ENCODE results near the gene JMJD1C. TPM values are rescaled to one million over a fixed set of nuclear protein-coding genes. Genes with fewer than 3 reads are reported as not detected.

The JMJD1C gene
- total RNA-seq, 1 donor from 2014 or later, result 68.7 TPM

DNA sequence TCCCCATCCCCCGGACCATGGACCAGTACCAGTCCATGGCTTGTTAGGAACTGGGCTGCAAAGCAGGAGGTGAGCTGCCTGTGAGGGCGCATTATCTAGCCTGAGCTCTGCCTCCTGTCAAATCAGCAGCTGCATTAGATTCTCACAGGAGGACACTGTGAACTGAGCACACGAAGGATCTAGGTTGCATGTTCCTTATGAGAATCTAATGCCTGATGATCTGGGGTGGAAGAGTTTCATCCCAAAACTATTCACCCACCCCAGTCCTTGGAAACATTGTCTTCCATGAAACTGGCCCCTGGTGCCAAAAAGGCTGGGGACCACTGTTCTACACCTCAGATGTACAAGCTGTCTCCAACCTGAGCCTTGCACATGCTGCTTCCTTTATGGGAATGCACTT, 24.1 kb upstream of the JMJD1C start:
- peaks cover 19% of the 10 kb centered on the region for H3K4me1 Mint-ChIP-seq
- no peak overlapping the region for H3K27ac Mint-ChIP-seq (ENCODE audit: unreplicated experiment)
- H3K4me3 Mint-ChIP-seq, result no peak overlapping the region
- DNase-seq (ENCODE audit: low read depth, low spot score), result no peak
- H3K27me3 Mint-ChIP-seq (ENCODE audit: low read depth), result no peaks in the 10 kb centered on the region
- H3K36me3 Mint-ChIP-seq (ENCODE audit: low read depth), result no peaks in the 10 kb centered on the region
- no peaks in the 10 kb centered on the region for H3K9me3 Mint-ChIP-seq
- TF ChIP-seq, protein P1, sequence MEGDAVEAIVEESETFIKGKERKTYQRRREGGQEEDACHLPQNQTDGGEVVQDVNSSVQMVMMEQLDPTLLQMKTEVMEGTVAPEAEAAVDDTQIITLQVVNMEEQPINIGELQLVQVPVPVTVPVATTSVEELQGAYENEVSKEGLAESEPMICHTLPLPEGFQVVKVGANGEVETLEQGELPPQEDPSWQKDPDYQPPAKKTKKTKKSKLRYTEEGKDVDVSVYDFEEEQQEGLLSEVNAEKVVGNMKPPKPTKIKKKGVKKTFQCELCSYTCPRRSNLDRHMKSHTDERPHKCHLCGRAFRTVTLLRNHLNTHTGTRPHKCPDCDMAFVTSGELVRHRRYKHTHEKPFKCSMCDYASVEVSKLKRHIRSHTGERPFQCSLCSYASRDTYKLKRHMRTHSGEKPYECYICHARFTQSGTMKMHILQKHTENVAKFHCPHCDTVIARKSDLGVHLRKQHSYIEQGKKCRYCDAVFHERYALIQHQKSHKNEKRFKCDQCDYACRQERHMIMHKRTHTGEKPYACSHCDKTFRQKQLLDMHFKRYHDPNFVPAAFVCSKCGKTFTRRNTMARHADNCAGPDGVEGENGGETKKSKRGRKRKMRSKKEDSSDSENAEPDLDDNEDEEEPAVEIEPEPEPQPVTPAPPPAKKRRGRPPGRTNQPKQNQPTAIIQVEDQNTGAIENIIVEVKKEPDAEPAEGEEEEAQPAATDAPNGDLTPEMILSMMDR (conservative IDR thresholded peaks at IDR 0.05), result no peak

DNA sequence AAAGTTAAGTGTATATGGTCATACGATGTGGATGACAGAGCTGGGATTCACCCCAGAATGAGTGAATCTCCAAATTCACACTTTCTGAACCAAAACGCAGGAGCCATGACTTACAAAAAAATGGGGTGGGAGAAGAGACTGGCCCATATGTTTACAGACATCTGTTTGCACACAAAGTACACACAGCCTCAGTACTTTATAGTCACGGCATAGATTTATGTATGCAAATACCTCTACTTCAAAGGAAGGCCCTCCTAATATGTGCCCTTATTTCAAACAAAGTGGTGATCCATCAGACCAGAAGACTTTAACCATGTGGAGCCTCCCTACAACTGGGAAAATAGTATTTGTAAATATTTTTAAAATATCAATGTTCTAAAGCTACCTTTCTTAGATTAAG, 22.2 kb upstream of the JMJD1C start:
- peaks cover 20% of the 10 kb centered on the region for H3K4me1 Mint-ChIP-seq
- TF ChIP-seq, protein P1 (conservative IDR thresholded peaks at IDR 0.05), result no peak
- H3K27me3 Mint-ChIP-seq (ENCODE audit: low read depth), result no peaks in the 10 kb centered on the region
- no peak for DNase-seq (ENCODE audit: low read depth, low spot score)
- no peak overlapping the region for H3K27ac Mint-ChIP-seq (ENCODE audit: unreplicated experiment)
- H3K4me3 Mint-ChIP-seq, result no peak overlapping the region
- H3K9me3 Mint-ChIP-seq, result no peaks in the 10 kb centered on the region
- H3K36me3 Mint-ChIP-seq (ENCODE audit: low read depth), result no peaks in the 10 kb centered on the region

DNA sequence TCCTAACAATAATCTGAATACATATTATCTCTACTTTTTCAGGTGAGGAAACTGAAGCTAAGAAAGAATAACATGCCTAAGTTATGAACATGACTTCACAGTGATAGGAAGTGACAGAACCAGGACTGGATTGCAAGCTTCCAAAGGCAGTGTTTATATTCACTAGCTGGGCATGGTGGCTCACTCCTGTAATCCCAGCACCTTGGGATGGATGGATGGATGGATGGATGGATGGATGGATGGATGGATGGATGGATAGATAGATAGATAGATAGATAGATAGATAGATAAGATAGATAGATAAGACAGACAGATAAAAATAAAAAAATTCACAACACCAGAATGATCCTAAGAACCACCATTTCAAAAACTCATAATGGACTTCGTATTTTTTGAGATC, 18.2 kb upstream of the JMJD1C start:
- no peak for DNase-seq (ENCODE audit: low read depth, low spot score)
- H3K27me3 Mint-ChIP-seq (ENCODE audit: low read depth), result no peaks in the 10 kb centered on the region
- H3K36me3 Mint-ChIP-seq (ENCODE audit: low read depth), result no peaks in the 10 kb centered on the region
- peaks cover 8% of the 10 kb centered on the region for H3K4me1 Mint-ChIP-seq
- TF ChIP-seq, protein P1 (conservative IDR thresholded peaks at IDR 0.05), result no peak
- H3K27ac Mint-ChIP-seq (ENCODE audit: unreplicated experiment), result no peak overlapping the region
- H3K9me3 Mint-ChIP-seq, result no peaks in the 10 kb centered on the region
- no peak overlapping the region for H3K4me3 Mint-ChIP-seq

DNA sequence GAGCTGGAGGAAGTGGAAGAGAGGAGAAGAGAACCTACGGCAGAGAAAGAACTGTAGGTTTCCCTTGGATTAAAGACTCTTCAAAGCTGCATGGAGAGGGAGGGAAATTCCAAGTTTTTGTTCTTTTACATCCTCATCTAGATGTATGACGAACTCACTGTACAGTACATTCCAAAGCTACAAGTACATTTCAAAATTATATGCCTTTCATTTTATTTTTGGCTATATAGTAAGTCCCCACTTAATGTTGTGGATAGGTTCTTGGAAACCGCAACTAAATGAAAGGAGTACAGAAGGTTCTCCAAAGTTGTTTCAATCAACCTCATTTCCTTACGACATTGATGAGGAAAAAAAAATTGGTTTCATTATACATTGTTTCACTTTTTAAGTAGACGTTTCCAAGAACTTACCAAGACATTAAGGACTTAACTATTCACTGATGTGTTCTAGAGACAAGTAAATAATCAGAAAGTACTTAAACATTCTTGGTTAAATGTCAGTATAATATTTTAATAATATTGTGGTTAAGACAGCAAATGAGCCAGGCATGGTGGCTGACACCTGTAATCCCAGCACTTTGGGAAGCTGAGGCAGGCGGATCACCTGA, 16.1 kb upstream of the JMJD1C start:
- H3K9me3 Mint-ChIP-seq, result peaks cover 2% of the 10 kb centered on the region
- no peak overlapping the region for H3K4me3 Mint-ChIP-seq
- no peaks in the 10 kb centered on the region for H3K27me3 Mint-ChIP-seq (ENCODE audit: low read depth)
- H3K36me3 Mint-ChIP-seq (ENCODE audit: low read depth), result no peaks in the 10 kb centered on the region
- H3K27ac Mint-ChIP-seq (ENCODE audit: unreplicated experiment), result no peak overlapping the region
- TF ChIP-seq, protein P1 (conservative IDR thresholded peaks at IDR 0.05), result no peak
- peaks cover 13% of the 10 kb centered on the region for H3K4me1 Mint-ChIP-seq
- no peak for DNase-seq (ENCODE audit: low read depth, low spot score)

DNA sequence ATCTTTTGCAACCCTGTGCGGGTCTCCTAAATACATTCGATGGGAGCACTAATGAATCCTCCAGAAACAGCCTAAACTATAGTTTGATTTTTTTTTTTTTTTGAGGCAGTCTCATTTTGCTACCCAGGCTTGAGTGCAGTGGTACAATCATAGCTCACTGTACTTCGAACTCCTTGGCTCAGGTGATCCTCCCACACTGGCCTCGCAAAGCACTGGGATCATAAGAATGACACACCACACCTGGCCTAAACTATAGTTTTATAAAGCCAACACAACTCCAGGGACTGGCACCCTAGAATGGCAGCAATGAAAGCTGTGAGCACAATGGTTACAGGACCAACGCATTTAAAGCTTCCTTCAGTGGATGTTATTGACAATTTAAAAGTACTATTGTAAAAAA, 14.5 kb upstream of the JMJD1C start:
- Mint-ChIP-seq H3K9me3 (peaks cover 2% of the 10 kb centered on the region), H3K4me1 (peaks cover 17% of the 10 kb centered on the region), H3K36me3 (ENCODE audit: low read depth) (peaks cover 4% of the 10 kb centered on the region), H3K27me3 (ENCODE audit: low read depth) (no peaks in the 10 kb centered on the region), H3K27ac (ENCODE audit: unreplicated experiment) (no peak overlapping the region), H3K4me3 (no peak overlapping the region)
- no peak for DNase-seq (ENCODE audit: low read depth, low spot score)
- TF ChIP-seq, protein P1 (conservative IDR thresholded peaks at IDR 0.05), result no peak

Data from neural crest cell (in vitro differentiated cells).